Measurements from ENCODE around the gene TMEM132C.

Gene TMEM132C

GRCh38 chr12:128705140-128705539 lies 438.2 kb downstream of the TMEM132C start:
- DNase-seq (ENCODE audit: low read depth, low spot score), result no peak

- DNase-seq (ENCODE audit: low read depth, low spot score), result no peak
These were observed 440.5 kb downstream of the TMEM132C start for GRCh38 chr12:128707488-128707887.

- DNase-seq (ENCODE audit: low read depth, low spot score), result no peak
These were observed 441.8 kb downstream of the TMEM132C start for GRCh38 chr12:128708789-128709188.

- DNase-seq (ENCODE audit: low read depth, low spot score), result no peak
These were observed 442.7 kb downstream of the TMEM132C start for GRCh38 chr12:128709660-128710059.

GRCh38 chr12:128711486-128711885 lies 444.5 kb downstream of the TMEM132C start:
- no peak for DNase-seq (ENCODE audit: low read depth, low spot score)

- no peak for DNase-seq (ENCODE audit: low read depth, low spot score)
These were observed 445.7 kb downstream of the TMEM132C start for GRCh38 chr12:128712622-128713021.

- no peak for DNase-seq (ENCODE audit: low read depth, low spot score)
These were observed 448.5 kb downstream of the TMEM132C start for GRCh38 chr12:128715485-128715884.

- no peak for DNase-seq (ENCODE audit: low read depth, low spot score)
These were observed 457.6 kb downstream of the TMEM132C start for GRCh38 chr12:128724468-128725046.

- DNase-seq (ENCODE audit: low read depth, low spot score), result no peak
These were observed 459.9 kb downstream of the TMEM132C start for GRCh38 chr12:128726886-128727285.

GRCh38 chr12:128727461-128727860 lies 460.5 kb downstream of the TMEM132C start:
- no peak for DNase-seq (ENCODE audit: low read depth, low spot score)

- DNase-seq (ENCODE audit: low read depth, low spot score), result no peak
These were observed 461.0 kb downstream of the TMEM132C start for GRCh38 chr12:128727999-128728398.

GRCh38 chr12:128729628-128730121 lies 462.7 kb downstream of the TMEM132C start:
- no peak for DNase-seq (ENCODE audit: low read depth, low spot score)

- DNase-seq (ENCODE audit: low read depth, low spot score), result no peak
These were observed 467.4 kb downstream of the TMEM132C start for GRCh38 chr12:128734371-128734770.

GRCh38 chr12:128737292-128737966 lies 470.5 kb downstream of the TMEM132C start:
- DNase-seq (ENCODE audit: low read depth, low spot score), result no peak

- DNase-seq (ENCODE audit: low read depth, low spot score), result no peak
These were observed 476.9 kb downstream of the TMEM132C start for GRCh38 chr12:128743916-128744315.

- no peak for DNase-seq (ENCODE audit: low read depth, low spot score)
These were observed 479.1 kb downstream of the TMEM132C start for GRCh38 chr12:128745772-128746689.

GRCh38 chr12:128747441-128747840 lies 480.5 kb downstream of the TMEM132C start:
- DNase-seq (ENCODE audit: low read depth, low spot score), result no peak

- no peak for DNase-seq (ENCODE audit: low read depth, low spot score)
These were observed 485.4 kb downstream of the TMEM132C start for GRCh38 chr12:128752386-128752785.

GRCh38 chr12:128753438-128753837 lies 486.5 kb downstream of the TMEM132C start:
- DNase-seq (ENCODE audit: low read depth, low spot score), result no peak

- no peak for DNase-seq (ENCODE audit: low read depth, low spot score)
These were observed 487.3 kb downstream of the TMEM132C start for GRCh38 chr12:128754275-128754674.

- no peak for DNase-seq (ENCODE audit: low read depth, low spot score)
These were observed 488.6 kb downstream of the TMEM132C start for GRCh38 chr12:128755566-128755965.

All from activated naive CD8-positive, alpha-beta T cell treated with anti-CD3 and anti-CD28 coated beads, Interleukin-2, amount 50 U/mL, for 16 hours (primary cell).